ENCODE results near the gene SCN10A.

GRCh38 chr3:38834110-38834509 is 18.1 kb upstream of the SCN10A start:
- TF ChIP-seq CTCF (IDR thresholded peaks at IDR 0.05; ENCODE audit: poor library complexity): no peak
- no peak for TF ChIP-seq EZH2 (IDR thresholded peaks at IDR 0.05; ENCODE audit: borderline replicate concordance)
- no peak for TF ChIP-seq EZH2phosphoT487 (IDR thresholded peaks at IDR 0.05; ENCODE audit: low read depth, severe bottlenecking, unreplicated experiment)

All from hepatocyte (in vitro differentiated cells).